GM12892 (cell line): ENCODE measurements around the gene PSME3.

Experiments used
- POLR2AphosphoS5 ChIP-seq: IDR thresholded peaks from 2 replicates; pipeline ENCODE4 v1.6.1; 2011; ENCODE audit warnings: low read depth, low read length, control low read depth
- TAF1 ChIP-seq: IDR thresholded peaks from 2 replicates; pipeline ENCODE4 v1.6.1; 2011; ENCODE audit warnings: low read depth, mild to moderate bottlenecking, control low read depth, low read length, borderline replicate concordance

GRCh38 chr17:42833767-42834422, 698 bp downstream of the PSME3 start:
- TF ChIP-seq POLR2AphosphoS5: no peak
- no peak for TF ChIP-seq TAF1
